NT2/D1 (cell line): ENCODE results near the gene PODNL1.

Experiments used
- DNase-seq: peaks from one replicate; pipeline ENCODE4 v3.0.0-alpha.2; 2011; ENCODE audit warnings: low read depth, low spot score
- H3K27me3 ChIP-seq: 2 replicates; pipeline ENCODE4 v1.6.0; 2011; ENCODE audit warnings: mild to moderate bottlenecking; ENCODE audit not compliant: insufficient read length, insufficient read depth
- H3K36me3 ChIP-seq: 2 replicates; pipeline ENCODE4 v1.6.1; 2011; ENCODE audit warnings: mild to moderate bottlenecking, low read length, mixed read lengths; ENCODE audit not compliant: insufficient read depth, insufficient read length
- H3K4me1 ChIP-seq: 2 replicates; pipeline ENCODE4 v1.5.1; 2011; ENCODE audit not compliant: insufficient read depth, insufficient read length
- H3K4me3 ChIP-seq: 2 replicates; pipeline ENCODE4 v1.5.1; 2011; ENCODE audit warnings: low read depth; ENCODE audit not compliant: insufficient read length
- H3K9ac ChIP-seq: 2 replicates; pipeline ENCODE4 v1.6.0; 2011; ENCODE audit warnings: low read depth; ENCODE audit not compliant: insufficient read length
- H3K9me3 ChIP-seq: 2 replicates; pipeline ENCODE4 v1.5.1; 2011; ENCODE audit warnings: mild to moderate bottlenecking, low read length; ENCODE audit not compliant: insufficient read depth
- SUZ12 ChIP-seq: IDR thresholded peaks from 2 replicates; pipeline ENCODE4 v1.6.1; 2011; ENCODE audit not compliant: insufficient read length, insufficient read depth; ENCODE audit errors: extremely low read depth
- YY1 ChIP-seq: IDR thresholded peaks from 2 replicates; pipeline ENCODE4 v1.6.1; 2011; ENCODE audit not compliant: insufficient read length, insufficient read depth
- ZNF274 ChIP-seq: IDR thresholded peaks from 2 replicates; pipeline ENCODE4 v1.6.1; 2011; ENCODE audit warnings: mild to moderate bottlenecking, low read depth, low read length

The PODNL1 gene

GRCh38 chr19:13959141-13959961 is 21.1 kb upstream of the PODNL1 start:
- Histone ChIP-seq H3K27me3 (no peaks in the 10 kb centered on the region), H3K4me3 (no peak overlapping the region), H3K9me3 (no peaks in the 10 kb centered on the region), H3K36me3 (peaks cover 91% of the 10 kb centered on the region), H3K9ac (no peak overlapping the region), H3K4me1 (peaks cover 19% of the 10 kb centered on the region)
- DNase-seq: no peak
- TF ChIP-seq SUZ12 (no peak), YY1 (no peak), ZNF274 (no peak)

- no peaks in the 10 kb centered on the region for H3K9me3 ChIP-seq
- TF ChIP-seq YY1 (no peak), SUZ12 (no peak), ZNF274 (no peak)
- no peak overlapping the region for H3K9ac ChIP-seq
- no peak overlapping the region for H3K4me3 ChIP-seq
- H3K36me3 ChIP-seq: peaks cover 92% of the 10 kb centered on the region
- peaks cover 28% of the 10 kb centered on the region for H3K4me1 ChIP-seq
- H3K27me3 ChIP-seq: no peaks in the 10 kb centered on the region
- no peak for DNase-seq
Observed at GRCh38 chr19:13958043-13958442, 19.8 kb upstream of the PODNL1 start.

- DNase-seq: no peak
- Histone ChIP-seq H3K9me3 (no peaks in the 10 kb centered on the region), H3K27me3 (no peaks in the 10 kb centered on the region), H3K4me3 (no peak overlapping the region), H3K9ac (no peak overlapping the region), H3K36me3 (peaks cover 86% of the 10 kb centered on the region), H3K4me1 (peaks cover 22% of the 10 kb centered on the region)
- TF ChIP-seq YY1: no peak
- no peak for TF ChIP-seq ZNF274
- no peak for TF ChIP-seq SUZ12
Observed at GRCh38 chr19:13957051-13957450, 18.8 kb upstream of the PODNL1 start.

GRCh38 chr19:13956365-13956744 is 18.1 kb upstream of the PODNL1 start:
- H3K36me3 ChIP-seq: peaks cover 79% of the 10 kb centered on the region
- H3K27me3 ChIP-seq: no peaks in the 10 kb centered on the region
- no peak for DNase-seq
- TF ChIP-seq SUZ12 (no peak), ZNF274 (no peak), YY1 (no peak)
- peaks cover 20% of the 10 kb centered on the region for H3K4me1 ChIP-seq
- no peaks in the 10 kb centered on the region for H3K9me3 ChIP-seq
- no peak overlapping the region for H3K4me3 ChIP-seq
- no peak overlapping the region for H3K9ac ChIP-seq

- H3K9me3 ChIP-seq: no peaks in the 10 kb centered on the region
- no peaks in the 10 kb centered on the region for H3K27me3 ChIP-seq
- peaks cover 75% of the 10 kb centered on the region for H3K36me3 ChIP-seq
- DNase-seq: no peak
- H3K9ac ChIP-seq: no peak overlapping the region
- no peak overlapping the region for H3K4me3 ChIP-seq
- peaks cover 20% of the 10 kb centered on the region for H3K4me1 ChIP-seq
- TF ChIP-seq YY1 (no peak), ZNF274 (no peak), SUZ12 (no peak)
Observed at GRCh38 chr19:13955662-13956364, 17.6 kb upstream of the PODNL1 start.

GRCh38 chr19:13954185-13954584 is 16.0 kb upstream of the PODNL1 start:
- no peak overlapping the region for H3K4me3 ChIP-seq
- H3K36me3 ChIP-seq: peaks cover 59% of the 10 kb centered on the region
- no peak for TF ChIP-seq SUZ12
- TF ChIP-seq YY1: no peak
- no peak for TF ChIP-seq ZNF274
- DNase-seq: no peak
- H3K27me3 ChIP-seq: no peaks in the 10 kb centered on the region
- peaks cover 11% of the 10 kb centered on the region for H3K4me1 ChIP-seq
- no peak overlapping the region for H3K9ac ChIP-seq
- no peaks in the 10 kb centered on the region for H3K9me3 ChIP-seq

- H3K9me3 ChIP-seq: no peaks in the 10 kb centered on the region
- no peak for TF ChIP-seq YY1
- TF ChIP-seq ZNF274: no peak
- TF ChIP-seq SUZ12: no peak
- H3K9ac ChIP-seq: peak overlapping the region; percentile 76
- H3K4me1 ChIP-seq: peaks cover 9% of the 10 kb centered on the region
- H3K27me3 ChIP-seq: no peaks in the 10 kb centered on the region
- H3K4me3 ChIP-seq: peak overlapping the region; percentile 88
- no peak for DNase-seq
- peaks cover 47% of the 10 kb centered on the region for H3K36me3 ChIP-seq
Observed at GRCh38 chr19:13952931-13953531, 14.8 kb upstream of the PODNL1 start.
